MM.1S (cell line): Measurements from ENCODE around the gene UBE3B.

Source experiments
- CTCF ChIP-seq: fragments of 300-600 bp; sonication (generic); IDR thresholded peaks from 2 replicates; pipeline ENCODE4 v1.5.1; 2016; ENCODE audit warnings: antibody characterized with exemption, low read length, mixed read lengths
- EZH2 ChIP-seq: fragments of 300-600 bp; sonication (generic); optimal IDR thresholded peaks from 2 replicates; pipeline ENCODE3; 2017; ENCODE audit warnings: low read depth, mild to moderate bottlenecking, antibody characterized with exemption, low read length, mixed read lengths
- EZH2phosphoT487 ChIP-seq: fragments of 300-600 bp; sonication (generic); IDR thresholded peaks from 2 replicates; pipeline ENCODE4 v1.6.1; 2018; ENCODE audit warnings: antibody characterized with exemption, low read length

- no peak for TF ChIP-seq EZH2
- no peak for TF ChIP-seq CTCF
- TF ChIP-seq EZH2phosphoT487 = no peak
Observed at GRCh38 chr12:109482491-109482890, 5.1 kb downstream of the UBE3B start.
